SHP77 treated with DMSO at 0.1 percent for 48 hours (cell line): ENCODE results near the gene GAL3ST2.
"Not testable (repeated sequence)": the region's sequence is repeated elsewhere in the genome, so short reads cannot be mapped to it uniquely, and the experiment has no call there.

Source experiments
- DNase-seq: peaks from one replicate; lab custom pipeline; 2025; lab: John Stamatoyannopoulos, UW

GAL3ST2 gene

DNA sequence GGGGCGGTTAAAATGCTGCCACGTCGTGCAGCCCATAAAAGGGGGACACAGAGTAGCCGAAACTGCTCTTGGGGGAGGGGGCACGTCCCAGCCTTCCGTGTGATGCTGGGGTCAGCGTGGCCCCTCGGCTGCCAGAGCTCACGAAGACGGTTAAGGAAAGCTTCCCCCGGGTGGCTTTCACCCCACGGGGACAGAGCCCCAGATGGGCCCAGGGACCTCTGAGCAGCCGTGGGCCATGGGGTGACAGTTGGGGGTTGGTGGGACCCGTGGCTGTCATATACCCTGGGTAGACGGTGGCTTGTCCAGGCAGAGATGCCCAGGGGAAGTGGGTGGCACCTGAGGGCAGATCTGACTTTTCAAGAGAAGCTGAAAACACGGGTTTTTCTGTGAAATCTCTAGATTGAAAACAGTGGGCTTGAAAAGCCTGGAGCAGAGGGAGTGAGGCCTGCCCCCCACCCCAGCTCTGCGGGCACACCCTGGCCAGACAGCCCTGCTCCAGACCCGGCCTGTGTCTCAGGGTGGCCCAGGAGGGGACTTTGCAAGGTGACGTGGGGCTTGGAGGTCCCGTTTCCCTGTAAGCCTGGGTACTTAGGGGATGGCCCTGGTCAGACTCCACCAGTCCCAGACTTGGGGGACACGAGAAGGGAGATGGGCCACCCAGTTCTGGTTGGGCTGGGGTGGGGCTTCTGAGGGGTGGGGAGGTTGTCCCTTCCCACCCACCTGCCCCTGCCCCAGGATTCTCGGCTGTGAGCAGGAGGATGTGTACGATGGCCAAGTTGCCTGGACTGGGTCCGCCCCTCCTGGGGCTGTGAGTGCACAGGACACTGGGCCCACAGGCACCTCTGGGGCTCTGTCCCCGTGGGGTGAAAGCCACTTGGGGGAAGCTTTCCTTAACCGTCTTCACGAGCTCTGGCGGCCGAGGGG lies 33.0 kb downstream of the GAL3ST2 start:
- DNase-seq, result no peak

GRCh38 chr2:241810307-241811200 lies 33.9 kb downstream of the GAL3ST2 start:
- no peak for DNase-seq

GRCh38 chr2:241811201-241811951 lies 34.8 kb downstream of the GAL3ST2 start:
- no peak for DNase-seq

GRCh38 chr2:241811952-241812729 lies 35.5 kb downstream of the GAL3ST2 start:
- DNase-seq, result no peak

DNA sequence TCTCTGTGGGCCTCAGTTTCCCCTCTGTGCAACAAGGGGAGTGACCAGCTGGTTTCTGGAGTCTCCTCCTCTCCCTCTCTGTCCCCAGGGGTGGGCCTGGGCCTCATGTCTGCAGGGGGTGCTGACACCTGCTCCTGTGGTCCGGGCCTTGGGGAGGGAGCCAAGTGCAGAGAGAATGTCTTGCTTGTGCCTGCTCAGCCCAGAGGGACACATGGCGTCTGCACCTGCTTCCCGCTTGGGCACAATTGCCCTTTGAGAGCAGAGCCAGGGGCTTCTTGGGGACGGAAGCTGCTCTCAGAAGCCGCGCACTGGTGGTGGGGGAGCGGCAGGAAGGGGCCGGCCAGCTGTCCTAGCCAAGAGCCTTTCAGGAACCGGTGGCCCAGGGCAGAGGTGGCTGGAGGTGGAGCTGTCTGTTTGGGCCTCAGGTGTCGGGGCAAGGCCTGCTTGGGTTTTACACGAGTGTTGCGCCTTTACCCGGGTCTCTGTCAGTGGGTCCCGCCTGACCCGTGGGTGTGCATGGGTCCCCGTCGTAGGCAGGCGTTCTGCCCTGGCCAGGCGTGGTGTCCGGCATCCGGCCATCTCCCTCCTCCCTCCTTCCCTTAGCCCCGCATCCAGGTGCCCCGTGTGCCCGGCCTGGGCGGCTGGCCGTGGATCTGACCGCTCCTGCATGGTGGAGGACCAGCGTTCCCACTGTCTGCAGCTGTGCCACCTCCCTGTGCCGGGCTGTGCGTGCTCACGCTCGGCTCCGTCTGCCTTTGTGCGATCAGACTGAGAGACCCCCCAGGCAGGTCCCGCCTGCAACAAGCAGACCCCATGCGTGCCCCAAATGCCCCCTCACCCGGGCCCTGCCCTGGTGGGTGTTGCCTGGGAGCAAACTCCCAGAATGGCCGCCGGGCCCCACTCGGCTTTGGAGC lies 36.4 kb downstream of the GAL3ST2 start:
- no peak for DNase-seq

DNA sequence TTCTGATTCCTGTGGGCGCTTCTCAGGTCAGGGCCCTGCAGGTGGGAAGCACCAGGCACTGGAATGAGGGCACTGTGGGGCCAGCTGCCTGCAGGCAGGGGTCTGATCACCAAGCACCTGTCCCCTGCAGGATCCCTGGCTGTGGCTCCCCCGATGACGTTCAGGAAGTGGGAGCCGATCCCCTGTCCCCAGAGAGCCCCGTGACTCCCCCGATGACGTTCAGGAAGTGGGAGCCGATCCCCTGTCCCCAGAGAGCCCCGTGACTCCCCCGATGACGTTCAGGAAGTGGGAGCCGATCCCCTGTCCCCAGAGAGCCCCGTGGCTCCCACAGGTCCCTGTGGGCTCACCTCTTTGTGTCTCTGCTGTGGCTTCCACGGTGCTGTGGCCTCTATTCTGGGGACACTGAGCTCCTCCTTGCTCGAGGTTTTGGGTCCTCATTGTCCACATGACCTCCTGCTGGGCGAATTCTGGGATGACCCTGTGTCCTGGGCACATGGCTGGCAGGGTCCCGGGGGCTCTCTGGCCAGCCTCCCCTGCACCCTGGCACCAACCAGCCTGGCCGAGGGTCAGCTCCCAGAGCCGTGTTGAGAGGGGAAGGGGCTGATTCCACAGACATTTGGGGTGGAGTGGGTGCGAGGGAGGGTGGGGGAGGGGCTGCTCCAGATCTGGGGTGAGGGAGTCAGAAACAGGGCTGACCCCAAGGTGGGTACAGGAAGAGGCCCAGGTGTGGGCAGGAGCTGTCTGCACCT lies 37.2 kb downstream of the GAL3ST2 start:
- DNase-seq, result no peak

GRCh38 chr2:241814393-241814642 lies 37.7 kb downstream of the GAL3ST2 start:
- no peak for DNase-seq

- no peak for DNase-seq
Measured at GRCh38 chr2:241814643-241815476, 38.2 kb downstream of the GAL3ST2 start.

DNA sequence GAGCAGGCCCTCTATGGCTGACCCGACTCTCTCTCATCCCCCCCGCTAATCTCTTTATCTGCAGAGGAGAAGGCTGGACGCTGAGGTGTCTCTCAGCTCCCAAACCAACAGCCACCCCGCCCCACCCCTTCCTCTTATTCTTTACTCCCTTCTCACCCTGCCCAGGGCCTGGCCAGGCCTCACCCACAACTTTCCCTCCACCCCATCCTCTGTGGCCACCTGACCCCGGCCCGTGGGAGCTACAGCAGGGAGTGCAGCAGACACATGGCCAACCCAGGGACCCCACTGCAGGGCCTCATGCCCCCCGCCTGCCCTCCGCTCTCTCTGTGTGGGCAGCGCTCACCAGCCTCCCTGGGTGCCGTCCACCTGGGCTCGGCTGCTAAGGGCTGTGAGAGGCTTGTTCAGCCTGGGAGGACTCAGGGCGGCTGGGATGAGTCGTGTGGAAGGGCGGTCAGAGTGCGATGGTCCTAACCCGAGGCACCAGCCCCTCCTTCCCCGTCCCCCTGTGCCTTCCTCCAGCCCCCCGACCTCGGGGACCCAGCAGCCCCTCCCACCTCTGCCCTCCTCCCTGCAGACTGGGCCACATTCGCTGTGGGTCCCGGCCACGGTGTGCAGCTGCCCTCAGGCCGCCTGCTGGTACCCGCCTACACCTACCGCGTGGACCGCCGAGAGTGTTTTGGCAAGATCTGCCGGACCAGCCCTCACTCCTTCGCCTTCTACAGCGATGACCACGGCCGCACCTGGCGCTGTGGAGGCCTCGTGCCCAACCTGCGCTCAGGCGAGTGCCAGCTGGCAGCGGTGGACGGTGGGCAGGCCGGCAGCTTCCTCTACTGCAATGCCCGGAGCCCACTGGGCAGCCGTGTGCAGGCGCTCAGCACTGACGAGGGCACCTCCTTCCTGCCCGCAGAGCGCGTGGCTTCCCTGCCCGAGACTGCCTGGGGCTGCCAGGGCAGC lies 39.1 kb downstream of the GAL3ST2 start:
- DNase-seq, result no peak

DNA sequence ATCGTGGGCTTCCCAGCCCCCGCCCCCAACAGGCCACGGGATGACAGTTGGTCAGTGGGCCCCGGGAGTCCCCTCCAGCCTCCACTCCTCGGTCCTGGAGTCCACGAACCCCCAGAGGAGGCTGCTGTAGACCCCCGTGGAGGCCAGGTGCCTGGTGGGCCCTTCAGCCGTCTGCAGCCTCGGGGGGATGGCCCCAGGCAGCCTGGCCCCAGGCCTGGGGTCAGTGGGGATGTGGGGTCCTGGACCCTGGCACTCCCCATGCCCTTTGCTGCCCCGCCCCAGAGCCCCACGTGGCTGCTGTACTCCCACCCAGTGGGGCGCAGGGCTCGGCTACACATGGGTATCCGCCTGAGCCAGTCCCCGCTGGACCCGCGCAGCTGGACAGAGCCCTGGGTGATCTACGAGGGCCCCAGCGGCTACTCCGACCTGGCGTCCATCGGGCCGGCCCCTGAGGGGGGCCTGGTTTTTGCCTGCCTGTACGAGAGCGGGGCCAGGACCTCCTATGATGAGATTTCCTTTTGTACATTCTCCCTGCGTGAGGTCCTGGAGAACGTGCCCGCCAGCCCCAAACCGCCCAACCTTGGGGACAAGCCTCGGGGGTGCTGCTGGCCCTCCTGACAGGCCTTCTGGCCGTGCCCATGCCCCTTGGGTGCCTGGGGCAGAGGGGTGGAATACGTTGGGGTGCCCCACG lies 40.0 kb downstream of the GAL3ST2 start:
- no peak for DNase-seq

DNA sequence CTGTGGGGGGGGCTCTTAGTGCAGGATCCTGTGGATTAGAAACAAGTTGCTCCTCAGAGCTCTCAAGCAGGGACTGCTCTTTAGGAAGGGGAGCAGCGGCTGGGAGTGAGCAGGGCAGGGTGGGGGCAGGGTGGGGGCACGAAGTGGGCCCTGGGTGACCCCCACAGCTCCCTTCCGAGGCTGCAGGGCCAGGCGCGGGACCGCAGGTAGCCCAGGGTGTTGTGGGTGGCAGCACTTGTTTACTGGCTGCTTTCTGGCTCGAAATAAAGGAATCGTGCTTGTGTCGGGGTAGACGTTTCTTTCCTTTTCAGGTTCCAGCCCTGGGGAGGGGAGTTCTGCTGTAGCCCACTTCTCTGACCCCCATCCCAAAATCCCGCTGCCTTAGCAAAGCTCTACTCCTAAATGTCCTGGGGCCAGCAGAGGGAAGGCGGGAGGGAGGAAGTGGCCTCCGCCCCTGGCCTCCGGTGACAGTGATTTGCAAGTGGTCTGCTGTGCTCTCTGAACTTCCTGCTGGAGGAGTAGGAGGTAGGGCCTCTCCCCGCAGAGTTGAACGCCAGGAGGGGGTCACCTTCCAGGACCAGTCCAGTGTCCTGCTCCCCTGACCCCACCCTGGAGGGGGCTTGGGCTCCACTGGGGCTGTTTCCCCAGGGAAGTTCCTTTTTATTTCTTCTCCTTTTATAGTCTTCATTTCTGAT lies 40.7 kb downstream of the GAL3ST2 start:
- DNase-seq, result no peak

- DNase-seq, result not testable (repeated sequence)
Measured at GRCh38 chr2:241817821-241818215, 41.2 kb downstream of the GAL3ST2 start.

DNA sequence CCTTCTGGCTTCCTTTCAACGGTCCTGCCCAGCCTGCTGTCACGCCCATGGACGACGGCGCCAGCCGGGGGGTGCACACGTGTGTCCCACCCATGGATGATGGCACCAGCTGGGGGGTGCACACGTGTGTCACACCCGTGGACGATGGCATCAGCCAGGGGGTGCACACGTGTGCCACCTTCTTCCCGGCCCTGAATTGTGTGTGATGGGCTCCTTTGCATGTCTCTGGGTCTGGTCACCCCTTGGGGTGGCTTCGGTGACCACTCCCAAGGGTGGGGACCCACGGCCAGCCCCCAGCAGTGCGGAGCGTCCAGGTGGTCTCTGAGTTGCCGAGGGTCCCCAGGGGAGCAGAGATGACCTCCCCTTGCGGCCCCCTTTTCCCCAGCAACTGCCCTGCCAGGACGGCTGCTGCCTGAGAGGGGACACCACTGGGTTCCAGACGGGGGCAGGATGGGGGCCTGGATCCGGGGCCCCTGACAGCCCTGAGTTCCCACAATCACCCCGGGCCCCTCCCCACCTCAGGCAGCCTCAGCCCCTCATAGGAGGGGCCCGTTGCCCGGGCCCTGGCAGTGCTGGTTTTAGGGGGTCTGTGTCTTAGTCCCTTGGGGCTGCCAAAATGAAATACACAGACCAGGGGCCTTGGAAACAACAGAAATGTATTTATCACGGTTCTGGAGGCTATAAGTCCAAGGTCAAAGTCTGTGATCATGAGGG lies 41.8 kb downstream of the GAL3ST2 start:
- DNase-seq, result no peak

GRCh38 chr2:241818943-241819270 lies 42.3 kb downstream of the GAL3ST2 start:
- no peak for DNase-seq

GRCh38 chr2:241819947-241820624 lies 43.5 kb downstream of the GAL3ST2 start:
- not testable (repeated sequence) for DNase-seq
